Right lobe of liver (tissue), 6 donors: ENCODE results near the gene MAGEC3. TPM values are rescaled to one million over a fixed set of nuclear protein-coding genes. Genes with fewer than 3 reads are reported as not detected.

Source experiments
- ATAC-seq, 4 donors: fragments of 200-7000 bp; cut with Tn5 transposase; one replicate each; pipeline ENCODE4 v1.9.1; 2020; ENCODE audit warnings: mild to moderate bottlenecking in 4 of 4, moderate library complexity in 4 of 4
- DNase-seq, 3 donors: peaks; one replicate each; pipeline ENCODE4 v3.0.0-alpha.2; 2020
- H3K27ac ChIP-seq, 3 donors: fragments of 200-600 bp; one replicate each; pipeline ENCODE4 v1.8.0; 2022
- H3K27me3 ChIP-seq, 2 donors: fragments of 200-600 bp; one replicate each; pipeline ENCODE4 v1.8.0; 2022
- H3K36me3 ChIP-seq, 4 donors: fragments of 200-600 bp; sonication (generic) in 1 of 4; one replicate each; pipeline versions ENCODE4 v1.5.1 to v1.8.0; 2017 to 2022; ENCODE audit warnings: control low read depth in 1 of 4
- H3K4me1 ChIP-seq, 4 donors: fragments of 200-600 bp; sonication (generic) in 1 of 4; one replicate each; pipeline versions ENCODE4 v1.5.1 to v1.8.0; 2017 to 2022; ENCODE audit warnings: control low read depth in 1 of 4
- H3K4me3 ChIP-seq, 3 donors: fragments of 200-600 bp; one replicate each; pipeline ENCODE4 v1.8.0; 2022
- H3K9me3 ChIP-seq, 4 donors: fragments of 200-600 bp; sonication (generic) in 1 of 4; one replicate each; pipeline versions ENCODE4 v1.5.1 to v1.8.0; 2017 to 2022; ENCODE audit warnings: control low read depth in 1 of 4
- CTCF ChIP-seq, 4 donors: fragments of 200-600 bp in 3 of 4; fragments of 450-650 bp in 1 of 4; IDR thresholded peaks; one replicate each; pipeline versions ENCODE4 v1.5.1 to v1.8.0; 2016 to 2022; ENCODE audit warnings: antibody characterized with exemption in 4 of 4, mild to moderate bottlenecking in 2 of 4
- POLR2A ChIP-seq: fragments of 450-650 bp; IDR thresholded peaks from one replicate; pipeline ENCODE4 v1.6.1; 2017; ENCODE audit warnings: antibody characterized with exemption, mild to moderate bottlenecking
- WGBS: methylation state at CpG from one replicate; pipeline ENCODE4 v1.1.6; 2018; ENCODE audit warnings: low coverage, low lambda C conversion rate; ENCODE audit not compliant: insufficient coverage; ENCODE audit errors: missing lambda C conversion rate; 5-methylcytosine and 5-hydroxymethylcytosine counted together
- intact Hi-C, 2 donors: fragments of 100-400 bp; cut with DNase I; formaldehyde crosslinking; loops; one replicate each; pipeline versions ENCODE4 v1.11.2 to v1.14.1; 2022
- total RNA-seq, 6 experiments: library from RNA; depleted of rRNA in 2 of 6; stranded (reverse); fragments of >200 nt in 2 of 6; fragmentation: NEBNext Ultra II Directional in 3 of 6; extraction: Animal tissue kit (Norgen Biotek cat#: 25700) in 3 of 6; gene quantifications; one replicate each; pipeline versions ENCODE4 v1.1.0 to v1.2.4, GENCODE V29; 2016 to 2023
- donor health status: DM: no; HTN: yes; CAD: no.
- donor health status: DM: no; HTN: no; CAD: no.
- donor health status: DM: no; HTN: no; CAD: no.
- donor health status: DM: no; HTN: yes; CAD: no.
- donor health status: DM: no; HTN: yes; CAD: no.

The MAGEC3 gene
- total RNA-seq, 6 experiments from 2014 or later, result not detected

DNA sequence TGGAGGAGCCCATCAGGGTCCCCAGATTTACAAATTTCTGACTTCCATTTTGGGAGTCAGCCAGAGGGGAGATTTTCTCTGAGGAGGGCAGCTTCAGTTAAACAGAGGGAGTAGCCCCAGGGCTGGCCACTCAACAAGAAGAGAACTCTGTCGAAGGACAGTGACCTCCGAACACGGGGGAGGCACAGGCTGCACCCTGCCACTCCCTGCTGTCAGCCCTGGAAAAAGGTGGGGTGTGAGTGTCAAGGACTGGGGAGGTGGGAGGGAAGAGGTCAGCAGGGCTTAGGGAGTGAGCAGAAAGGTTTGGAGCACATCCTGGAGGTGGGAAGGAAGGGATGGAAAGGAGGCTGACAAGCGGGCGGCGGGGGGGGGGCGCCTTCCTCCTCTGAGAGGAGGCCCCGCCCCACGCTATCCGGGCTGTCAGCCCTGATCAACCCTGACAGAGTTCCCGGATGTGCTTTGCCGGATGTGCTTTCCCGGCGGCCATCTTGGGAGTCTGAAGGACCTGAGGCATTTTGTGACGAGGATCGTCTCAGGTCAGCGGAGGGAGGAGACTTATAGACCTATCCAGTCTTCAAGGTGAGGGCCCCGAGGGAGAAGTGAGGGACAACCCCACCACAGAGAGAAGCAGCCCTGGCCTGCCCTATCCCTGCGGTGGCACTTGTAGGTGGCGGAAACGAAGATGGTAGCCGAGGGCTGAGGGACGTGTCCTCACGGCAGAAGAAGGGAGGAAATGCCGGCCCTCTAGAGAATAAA lies 65.5 kb downstream of the MAGEC3 start, which contains the start of gene MAGEC1:
Gene MAGEC1 (plus strand): TSS at position 495 of the 756 bp plus-strand sequence. CDS start 1,179 bp downstream, outside the sequence.
- no peak within 1 kb of the TSS for H3K27ac ChIP-seq
- no peak within 1 kb of the TSS for H3K4me3 ChIP-seq
- no peaks in the 10 kb centered on the region for H3K36me3 ChIP-seq
- no peaks in the 10 kb centered on the region for H3K27me3 ChIP-seq
- DNase-seq (no peak), ATAC-seq (no peak)
- TF ChIP-seq POLR2A, result no peak
- no peak for TF ChIP-seq CTCF (IDR thresholded peaks at IDR 0.05)
- no peaks in the 10 kb centered on the region for H3K9me3 ChIP-seq
- H3K4me1 ChIP-seq, result no peaks in the 10 kb centered on the region
- 66% methylated on average over 6 of the region's 25 CpGs for WGBS
- intact Hi-C loops, result no loop called here

GRCh38 chrX:141904262-141904661 lies 66.1 kb downstream of the MAGEC3 start:
- Histone ChIP-seq H3K4me3 (no peak overlapping the region), H3K27ac (no peak overlapping the region), H3K9me3 (no peaks in the 10 kb centered on the region), H3K4me1 (no peaks in the 10 kb centered on the region), H3K36me3 (no peaks in the 10 kb centered on the region), H3K27me3 (no peaks in the 10 kb centered on the region)
- no peak for DNase-seq
- intact Hi-C loops, result no loop called here
- 56% methylated on average over 1 of the region's 6 CpGs for WGBS
- no peak for ATAC-seq
- no peak for TF ChIP-seq CTCF (IDR thresholded peaks at IDR 0.05)

DNA sequence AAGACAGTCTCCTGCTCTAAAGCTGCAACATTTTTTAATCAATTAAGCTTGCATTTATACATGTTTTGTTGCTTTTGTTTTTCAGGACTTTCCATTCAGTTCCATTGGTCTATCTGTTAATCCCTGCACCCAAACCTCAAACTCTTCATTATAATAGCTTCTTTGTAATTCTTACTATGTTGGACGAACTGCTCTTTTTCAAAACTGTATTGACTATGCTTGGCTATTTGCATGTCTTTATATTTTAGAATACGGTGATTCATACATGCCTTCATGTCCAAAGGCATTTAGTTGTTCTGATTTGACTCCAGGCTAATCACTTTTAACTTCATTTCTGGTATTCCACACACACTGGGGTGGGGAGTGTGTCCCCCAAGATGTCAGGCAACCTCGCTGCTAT lies 79.7 kb downstream of the MAGEC3 start:
- DNase-seq (no peak), ATAC-seq (no peak)
- 19% methylated on average over 3 of the region's 3 CpGs for WGBS

DNA sequence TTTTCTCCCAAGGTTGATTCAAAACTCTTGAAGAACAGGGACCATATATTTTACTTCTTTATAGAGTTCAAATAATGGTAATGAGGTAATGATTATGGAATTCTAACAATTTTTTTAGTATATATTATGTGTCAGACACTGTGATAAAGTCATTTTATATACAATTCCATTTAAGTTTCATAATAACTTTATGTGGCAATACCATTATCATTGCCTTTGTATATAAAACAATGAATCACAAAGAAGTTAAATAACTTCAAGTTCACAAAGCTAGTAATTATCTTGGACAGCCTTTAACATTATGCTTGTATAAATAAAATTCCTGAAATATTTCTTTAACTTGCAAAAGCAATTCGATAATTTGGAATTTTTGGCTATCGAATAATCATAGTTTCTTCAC lies 86.2 kb downstream of the MAGEC3 start:
- 33% methylated on average over 2 of the region's 2 CpGs for WGBS
- TF ChIP-seq CTCF (IDR thresholded peaks at IDR 0.05) (no peak), POLR2A (no peak)
- no peak for ATAC-seq
- intact Hi-C loops, result no loop called here
- no peak overlapping the region for H3K4me3 ChIP-seq
- no peaks in the 10 kb centered on the region for H3K36me3 ChIP-seq
- no peaks in the 10 kb centered on the region for H3K4me1 ChIP-seq
- no peaks in the 10 kb centered on the region for H3K9me3 ChIP-seq
- DNase-seq, result no peak
- no peak overlapping the region for H3K27ac ChIP-seq
- H3K27me3 ChIP-seq, result no peaks in the 10 kb centered on the region

More for the DNA sequence above, 79.7 kb downstream of the MAGEC3 start:
- intact Hi-C loops, result no loop called here
- H3K4me3 ChIP-seq, result no peak overlapping the region
- H3K4me1 ChIP-seq, result no peaks in the 10 kb centered on the region
- no peaks in the 10 kb centered on the region for H3K27me3 ChIP-seq
- TF ChIP-seq CTCF (IDR thresholded peaks at IDR 0.05) (no peak), POLR2A (no peak)
- no peaks in the 10 kb centered on the region for H3K9me3 ChIP-seq
- no peak overlapping the region for H3K27ac ChIP-seq
- H3K36me3 ChIP-seq, result no peaks in the 10 kb centered on the region
